K562 (cell line): ENCODE data around the gene FFAR1. TPM values are rescaled to one million over a fixed set of nuclear protein-coding genes. Genes with fewer than 3 reads are reported as not detected.

Experiments used
- ADNP ChIP-seq: fragments of 200-800 bp; sonication (Bioruptor generic); IDR thresholded peaks from 2 replicates; pipeline ENCODE4 v1.6.1; 2016; ENCODE audit warnings: missing genetic modification characterization, missing compliant biosample characterization
- BCLAF1 ChIP-seq, 2 experiments: fragments of 450-650 bp in 1 of 2; IDR thresholded peaks; 2 replicates each; pipeline ENCODE4 v1.6.1; 2011 to 2017; ENCODE audit warnings: low read depth in 2 of 2, antibody characterized with exemption in 1 of 2, borderline replicate concordance in 1 of 2, low read length in 1 of 2, mild to moderate bottlenecking in 1 of 2, mixed read lengths in 1 of 2; ENCODE audit not compliant: control insufficient read depth in 1 of 2
- BCOR ChIP-seq: fragments of 450-650 bp; IDR thresholded peaks from 2 replicates; pipeline ENCODE4 v1.6.1; 2016
- CBX2 ChIP-seq: fragments of 200-600 bp; sonication (generic); IDR thresholded peaks from one replicate; pipeline ENCODE4 v1.6.1; 2012; ENCODE audit warnings: mild to moderate bottlenecking, low read length, inconsistent platforms; ENCODE audit not compliant: insufficient read depth, poor library complexity, severe bottlenecking
- CREB3L1 ChIP-seq: fragments of 450-650 bp; IDR thresholded peaks from 2 replicates; pipeline ENCODE4 v1.6.1; 2014; ENCODE audit warnings: low read depth, mild to moderate bottlenecking, moderate library complexity, borderline replicate concordance
- FOS ChIP-seq: IDR thresholded peaks from 3 replicates; pipeline ENCODE4 v1.6.1; 2011; ENCODE audit not compliant: insufficient read length; ENCODE audit errors: extremely low read depth
- MYNN ChIP-seq, 2 experiments: sonication (generic); formaldehyde crosslinking in 1 of 2; IDR thresholded peaks; 2 replicates each; pipeline versions ENCODE4 v1.5.0 to v1.6.1; 2016 to 2020; ENCODE audit warnings: antibody characterized with exemption in 1 of 2, missing genetic modification reagents in 1 of 2
- OTX1 ChIP-seq: fragments of 450-650 bp; formaldehyde crosslinking; IDR thresholded peaks from 2 replicates; pipeline ENCODE4 v1.4.0; 2022; ENCODE audit warnings: mild to moderate bottlenecking
- PHF20 ChIP-seq: fragments of 450-650 bp; IDR thresholded peaks from 2 replicates; pipeline ENCODE4 v1.6.1; 2018; ENCODE audit not compliant: partially characterized antibody
- PRPF4 ChIP-seq: fragments of 200-400 bp; formaldehyde crosslinking; IDR thresholded peaks from one replicate; pipeline ENCODE4 v1.6.1; 2017; ENCODE audit warnings: low read length, low read depth, mild to moderate bottlenecking; ENCODE audit not compliant: insufficient read depth, poor library complexity, severe bottlenecking
- SMARCA5 ChIP-seq: fragments of 450-650 bp; IDR thresholded peaks from 2 replicates; pipeline ENCODE4 v1.6.1; 2016
- YBX1 ChIP-seq: fragments of 450-650 bp; IDR thresholded peaks from 2 replicates; pipeline ENCODE4 v1.7.1; 2016; ENCODE audit warnings: mild to moderate bottlenecking
- ZBTB17 ChIP-seq: fragments of 450-650 bp; formaldehyde crosslinking; IDR thresholded peaks from 2 replicates; pipeline ENCODE4 v1.4.0; 2020; ENCODE audit warnings: mild to moderate bottlenecking
- ZFPM2 ChIP-seq: fragments of 250-450 bp; sonication (Bioruptor Pico); IDR thresholded peaks from 2 replicates; pipeline ENCODE4 v1.5.1; 2022; ENCODE audit warnings: mild to moderate bottlenecking
- ZMIZ1 ChIP-seq, 2 experiments: fragments of 150-350 bp in 1 of 2; IDR thresholded peaks; 2 replicates each; pipeline ENCODE4 v1.6.1; 2012 to 2016; ENCODE audit warnings: low read depth in 2 of 2, low read length in 2 of 2, mild to moderate bottlenecking in 1 of 2, moderate library complexity in 1 of 2
- ZNF23 ChIP-seq: fragments of 250-450 bp; sonication (Bioruptor Pico); IDR thresholded peaks from 2 replicates; pipeline ENCODE4 v1.4.0; 2020; ENCODE audit warnings: mild to moderate bottlenecking
- ZNF274 ChIP-seq: IDR thresholded peaks from 2 replicates; pipeline ENCODE4 v1.6.1; 2011; ENCODE audit warnings: low read depth, mild to moderate bottlenecking, low read length, moderate library complexity, borderline replicate concordance
- ZNF408 ChIP-seq: fragments of 250-450 bp; sonication (Bioruptor Pico); IDR thresholded peaks from 2 replicates; pipeline ENCODE4 v1.4.0; 2020; ENCODE audit warnings: low read depth, mild to moderate bottlenecking, moderate library complexity
- polyA plus RNA-seq, 8 experiments: library from polyadenylated mRNA; depleted of rRNA in 4 of 8; stranded (reverse) in 5 of 8; unstranded in 3 of 8; fragments of >200 nt; fragmentation: Nextera tagmentation in 2 of 8; fragmentation: Illumina TruSeq in 1 of 8; extraction: Ambion mirVana in 2 of 8; extraction: Trizol in 1 of 8; gene quantifications; 2 replicates each; pipeline versions ENCODE4 v1.2.1 to v1.2.3, GENCODE V29; 2011 to 2014; ENCODE audit warnings: inconsistent platforms in 1 of 8, missing spikeins in 1 of 8
- total RNA-seq, 7 experiments: library from RNA; depleted of rRNA in 6 of 7; stranded (reverse); fragments of >200 nt in 6 of 7; fragmentation: Illumina TruSeq in 2 of 7; extraction: Trizol in 2 of 7; gene quantifications; 2 replicates each; pipeline versions ENCODE4 v1.2.1 to v1.2.3, GENCODE V29; 2011 to 2021; ENCODE audit warnings: low replicate concordance in 1 of 7

Gene FFAR1
- total and polyA plus RNA-seq, 9 of the 15 experiments (the other 6 are each of a cell fraction or from before 2014, with no cell fraction given) = not detected

- 0 out of 4 replicates have a peak, but pooled peaks of 1 of the 2 experiments have one; percentile 9 for TF ChIP-seq BCLAF1 (IDR thresholded peaks at IDR 0.05; ENCODE audit: borderline replicate concordance in 1 of 2, control insufficient read depth in 1 of 2, low read depth in 2 of 2, low read length in 1 of 2)
- peak; percentile 86 for TF ChIP-seq OTX1
- TF ChIP-seq FOS = no peak
- TF ChIP-seq YBX1 = 0 out of 2 replicates have a peak, but pooled peaks have one; percentile 30
- no peak for TF ChIP-seq ZBTB17
- TF ChIP-seq BCOR = 0 out of 2 replicates have a peak, but pooled peaks have one; percentile 23
- no peak for TF ChIP-seq CBX2
- TF ChIP-seq SMARCA5 = peak; percentile 61
- no peak for TF ChIP-seq PRPF4
- TF ChIP-seq ADNP (tag) = 0 out of 2 replicates have a peak, but pooled peaks have one; percentile 32
- TF ChIP-seq MYNN (IDR thresholded peaks at IDR 0.05) = no peak
- TF ChIP-seq MYNN (CRISPR knock-in tag; IDR thresholded peaks at IDR 0.05) = no peak
- no peak for TF ChIP-seq ZFPM2 (CRISPR knock-in tag)
- TF ChIP-seq ZNF23 (CRISPR knock-in tag) = no peak
- no peak for TF ChIP-seq ZNF274
- TF ChIP-seq ZMIZ1 (IDR thresholded peaks at IDR 0.05; ENCODE audit: low read depth in 2 of 2, low read length in 2 of 2) = no peak
- TF ChIP-seq ZNF408 (CRISPR knock-in tag) = no peak
- no peak for TF ChIP-seq CREB3L1
- peak; percentile 76 for TF ChIP-seq PHF20
These were observed 45.3 kb downstream of the FFAR1 start (continued) for GRCh38 chr19:35392742-35393715.
